Measurements from ENCODE around the gene TIGD2. TPM values are rescaled to one million over a fixed set of nuclear protein-coding genes. Genes with fewer than 3 reads are reported as not detected.

Gene TIGD2
- total RNA-seq = 13.4 TPM

DNA sequence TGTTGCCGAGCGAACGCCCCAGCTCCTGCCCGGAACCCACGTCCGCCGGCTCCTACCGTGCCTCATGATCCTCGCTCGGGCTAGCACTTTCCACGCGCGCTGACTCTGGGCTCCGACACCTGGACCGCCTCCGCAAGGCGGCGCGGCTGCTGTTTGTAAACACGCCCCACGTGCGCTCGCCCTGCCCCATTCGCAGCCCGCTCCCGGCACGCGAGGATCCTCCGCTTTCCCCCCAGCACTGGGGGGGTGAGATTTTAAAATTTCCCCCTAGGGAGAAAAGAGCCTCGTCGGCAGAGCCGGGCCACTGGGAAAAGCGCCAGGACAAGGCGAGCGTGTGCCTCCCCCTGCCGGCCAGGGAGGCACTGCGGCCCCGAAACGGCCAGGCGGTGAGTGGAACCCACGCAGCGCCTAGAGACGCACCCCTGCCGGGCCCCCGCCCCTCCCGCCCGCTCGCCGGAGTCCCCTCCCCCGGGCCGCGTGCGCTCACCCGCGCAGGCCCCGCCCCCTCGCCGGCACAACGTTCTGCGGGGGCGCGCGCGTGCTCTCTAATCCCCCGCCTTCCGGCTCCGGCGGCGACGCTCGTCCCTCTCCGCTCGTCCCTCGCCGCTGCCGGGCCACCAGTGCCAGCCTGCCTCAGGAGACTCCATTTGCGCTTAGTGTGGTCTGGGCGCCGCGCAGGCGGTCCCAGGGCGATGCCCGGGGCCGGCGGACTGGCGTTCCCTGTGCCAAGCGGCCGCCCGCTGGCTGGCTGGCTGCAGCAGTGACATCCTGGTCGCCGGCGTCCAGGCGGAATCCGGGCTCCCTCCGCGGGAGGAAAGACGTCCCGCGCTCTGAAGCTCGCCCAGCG lies at the start of gene TIGD2:
TSS of gene TIGD2 (plus strand) at position 548 of the 847 bp plus-strand sequence. CDS start 1,442 bp downstream, outside the sequence.
- peak; percentile 89 for DNase-seq (ENCODE audit: low spot score)

DNA sequence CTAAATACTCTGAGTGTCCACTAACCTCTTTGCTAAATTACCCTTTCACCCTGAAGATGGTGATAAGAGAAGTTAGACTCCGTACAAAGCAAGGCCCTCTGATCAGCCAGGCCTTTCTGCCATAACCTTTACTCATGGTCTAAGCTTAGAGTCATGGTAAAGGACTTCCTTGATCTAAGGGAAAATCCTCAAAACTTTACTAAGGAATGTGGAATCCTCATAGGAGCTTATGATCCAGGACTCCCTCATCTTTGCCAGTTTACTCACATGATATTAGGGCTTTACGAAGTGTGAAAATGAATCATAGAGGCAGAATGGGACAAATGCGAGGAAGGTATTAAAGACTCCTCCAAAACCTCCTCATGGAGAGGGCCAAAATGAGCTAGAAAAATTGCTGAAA lies 46.5 kb upstream of the TIGD2 start:
- DNase-seq (ENCODE audit: low spot score) = no peak

DNA sequence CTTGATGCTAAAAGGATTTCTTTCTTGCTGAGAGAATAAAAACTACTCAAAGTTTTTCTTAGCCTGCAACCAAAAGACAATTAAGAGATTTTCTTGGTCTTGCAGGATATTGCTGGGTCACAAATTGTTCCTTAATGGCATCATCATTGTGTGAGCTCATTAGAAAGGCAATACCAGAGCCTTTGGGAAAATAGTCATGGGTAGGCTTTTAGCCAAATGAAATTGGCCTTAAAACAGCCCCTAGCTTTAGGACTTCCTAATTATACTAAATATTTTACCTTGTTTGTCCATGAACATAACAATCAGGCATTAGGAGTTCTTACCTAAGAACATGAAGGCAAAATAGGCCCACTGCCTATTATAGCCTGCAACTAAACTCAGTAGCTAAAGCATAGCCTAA lies 43.9 kb upstream of the TIGD2 start:
- no peak for DNase-seq (ENCODE audit: low spot score)

DNA sequence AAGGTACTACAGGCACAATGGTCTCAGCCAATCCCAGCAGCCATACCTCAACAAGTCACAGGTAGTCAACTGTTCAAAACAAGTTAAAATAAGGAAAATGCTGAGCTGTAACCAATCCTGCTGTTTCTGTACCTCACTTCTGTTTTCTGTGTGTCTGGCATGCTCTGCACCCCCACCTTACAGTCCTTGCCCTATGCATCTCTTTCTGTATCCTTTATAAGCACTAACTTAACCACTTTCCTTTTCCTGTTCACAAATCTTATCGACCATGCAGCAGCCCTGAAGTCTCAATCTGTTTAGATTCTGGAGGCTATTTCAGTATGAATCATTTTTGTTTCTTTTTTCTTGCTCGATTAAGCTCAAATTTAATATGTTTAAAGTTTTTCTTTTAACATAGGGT lies 41.9 kb upstream of the TIGD2 start:
- DNase-seq (ENCODE audit: low spot score) = no peak

DNA sequence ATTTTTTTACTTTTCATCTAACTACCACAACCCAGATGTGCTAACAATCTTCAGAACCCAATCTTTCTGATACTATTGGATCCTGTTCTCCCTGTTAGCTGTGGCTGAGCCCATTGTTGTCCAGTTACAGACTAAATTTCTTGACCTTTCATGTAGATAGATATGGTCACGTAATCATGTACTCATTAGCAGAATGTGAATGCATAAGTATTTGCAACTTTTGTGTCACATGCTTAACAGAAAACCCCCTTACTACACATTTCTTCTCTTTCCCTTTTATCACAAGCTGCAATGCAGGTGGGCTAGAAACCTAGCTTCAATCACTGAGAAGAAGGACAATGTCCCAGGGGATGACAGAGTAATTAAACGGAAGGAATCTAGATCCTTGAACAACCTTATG lies 41.3 kb upstream of the TIGD2 start:
- no peak for DNase-seq (ENCODE audit: low spot score)

DNA sequence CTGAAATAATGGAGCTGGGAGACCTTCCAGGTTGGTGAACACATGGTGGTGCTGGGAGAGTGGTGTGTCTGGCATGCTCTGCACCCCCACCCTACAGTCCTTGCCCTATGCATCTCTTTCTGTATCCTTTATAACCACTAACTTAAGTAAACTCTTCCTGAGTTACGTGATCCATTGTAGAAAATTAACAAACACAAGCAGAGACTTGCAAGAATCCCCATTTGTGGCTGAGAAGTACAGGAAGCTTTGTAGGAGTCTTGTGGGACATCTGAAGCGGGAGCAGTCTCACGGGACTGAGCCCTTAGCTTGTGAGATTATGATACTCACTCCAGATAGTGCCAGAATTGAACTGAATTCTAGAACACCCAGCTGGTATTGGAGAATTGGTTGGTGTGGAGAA lies 40.0 kb upstream of the TIGD2 start:
- DNase-seq (ENCODE audit: low spot score) = no peak

DNA sequence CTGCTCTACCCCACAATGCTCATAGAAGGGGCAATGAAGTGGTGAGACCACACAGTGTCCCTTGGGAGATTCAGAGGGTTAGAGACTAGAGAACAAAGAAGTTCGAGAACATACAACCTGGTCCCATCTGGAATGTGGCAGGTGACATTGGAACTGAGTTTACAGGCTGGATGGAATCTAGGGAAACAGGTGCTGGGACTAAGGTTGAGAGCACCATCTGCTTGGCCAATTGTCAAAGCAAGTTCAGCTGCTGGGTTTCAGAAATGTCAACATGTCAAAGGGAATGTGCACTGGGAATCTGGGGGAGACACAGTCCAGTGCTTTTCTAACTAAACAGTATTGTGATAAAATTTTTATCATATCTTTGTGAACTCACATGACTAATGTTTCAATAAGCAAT lies 38.4 kb upstream of the TIGD2 start:
- no peak for DNase-seq (ENCODE audit: low spot score)

DNA sequence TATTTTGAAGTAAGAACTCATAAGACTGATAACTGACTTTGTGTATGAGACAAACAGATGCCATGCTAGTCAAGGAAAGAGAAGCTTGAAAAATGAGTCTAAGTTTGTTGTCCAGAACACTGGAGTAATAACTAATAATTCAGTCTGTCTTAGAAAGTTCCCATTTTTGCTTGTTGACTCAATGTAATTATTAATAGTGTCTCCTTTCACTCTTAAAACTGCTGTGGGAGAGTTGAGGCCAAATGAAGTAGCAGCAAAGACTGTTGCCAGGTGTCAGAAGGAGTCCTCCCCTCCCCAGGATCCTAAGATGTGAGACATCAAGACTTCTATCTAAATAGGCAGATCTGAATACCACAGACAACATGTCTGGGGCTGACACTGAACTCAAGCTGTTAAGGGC lies 33.6 kb upstream of the TIGD2 start:
- no peak for DNase-seq (ENCODE audit: low spot score)

DNA sequence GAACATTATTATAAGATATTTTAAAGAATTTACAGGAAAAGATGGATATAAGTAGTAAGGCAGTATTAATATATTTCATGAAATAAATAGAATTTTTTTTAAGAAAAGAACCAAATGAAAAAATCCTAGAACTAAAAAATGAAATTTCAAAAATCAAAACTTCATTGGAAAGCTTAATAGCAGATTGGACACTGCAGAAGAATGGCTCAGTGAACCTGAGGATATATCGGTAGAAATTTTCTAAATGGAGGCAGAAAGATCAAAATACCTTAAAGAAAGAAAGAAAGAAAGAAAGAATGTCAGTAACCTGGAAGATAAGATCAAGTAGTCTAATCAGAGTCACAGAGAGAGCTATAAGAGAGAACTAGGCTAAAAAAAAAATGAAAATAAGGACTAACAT lies 33.0 kb upstream of the TIGD2 start:
- no peak for DNase-seq (ENCODE audit: low spot score)

DNA sequence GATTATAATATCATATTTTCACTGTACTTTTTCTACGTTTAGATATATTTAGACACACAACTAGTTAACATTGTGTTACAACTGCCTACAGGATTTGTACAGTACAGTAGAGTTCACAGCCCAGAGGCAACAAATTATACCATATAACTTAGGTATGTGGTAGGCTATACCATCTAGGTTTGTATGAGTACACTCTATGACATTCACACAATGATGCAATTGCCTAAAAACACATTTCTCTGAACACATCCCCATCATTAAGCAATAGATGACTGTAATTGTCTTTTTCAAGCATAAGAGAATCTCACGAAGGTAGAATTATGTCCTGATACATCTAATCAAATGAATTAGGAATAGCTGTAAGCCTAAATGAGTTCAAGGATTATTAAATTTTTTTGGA lies 12.3 kb upstream of the TIGD2 start:
- DNase-seq (ENCODE audit: low spot score) = no peak

DNA sequence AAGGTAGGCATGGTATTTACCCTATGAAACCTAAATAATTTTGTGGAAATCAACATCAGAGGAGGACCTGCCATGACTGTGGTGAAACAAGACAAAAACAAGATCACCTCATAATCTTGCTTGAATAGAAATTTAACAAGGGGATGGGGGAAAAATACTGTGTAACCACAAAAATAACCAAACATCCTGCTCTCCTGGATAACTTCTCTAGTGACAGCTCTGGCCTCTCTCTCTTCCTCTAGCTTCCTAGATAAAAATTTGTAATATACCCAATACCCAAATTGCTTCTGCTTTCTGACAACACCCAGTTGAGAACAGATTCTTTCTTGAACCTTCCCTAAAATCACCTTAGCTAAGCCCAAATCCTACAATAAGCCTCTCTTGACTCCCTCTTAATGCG lies 11.9 kb upstream of the TIGD2 start:
- DNase-seq (ENCODE audit: low spot score) = no peak

DNA sequence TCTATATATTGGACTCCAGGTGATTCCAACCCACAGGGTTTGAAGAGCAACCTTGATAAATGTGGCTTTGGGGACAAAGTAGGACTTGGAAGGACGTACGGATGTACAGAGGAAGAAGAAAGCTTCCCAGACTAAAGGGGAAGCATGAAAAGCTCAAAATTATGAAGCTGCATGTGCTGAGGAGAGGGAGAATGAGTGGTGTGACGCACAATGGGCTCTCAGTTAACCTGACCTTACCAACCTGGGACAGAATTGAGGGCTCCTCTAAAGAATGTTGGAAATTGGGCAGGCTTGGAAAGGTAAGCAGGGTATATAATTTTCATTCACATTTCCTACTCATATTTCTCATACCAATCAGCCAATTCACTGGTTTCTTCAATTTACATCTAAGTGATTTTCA lies 10.5 kb upstream of the TIGD2 start:
- DNase-seq (ENCODE audit: low spot score) = no peak

DNA sequence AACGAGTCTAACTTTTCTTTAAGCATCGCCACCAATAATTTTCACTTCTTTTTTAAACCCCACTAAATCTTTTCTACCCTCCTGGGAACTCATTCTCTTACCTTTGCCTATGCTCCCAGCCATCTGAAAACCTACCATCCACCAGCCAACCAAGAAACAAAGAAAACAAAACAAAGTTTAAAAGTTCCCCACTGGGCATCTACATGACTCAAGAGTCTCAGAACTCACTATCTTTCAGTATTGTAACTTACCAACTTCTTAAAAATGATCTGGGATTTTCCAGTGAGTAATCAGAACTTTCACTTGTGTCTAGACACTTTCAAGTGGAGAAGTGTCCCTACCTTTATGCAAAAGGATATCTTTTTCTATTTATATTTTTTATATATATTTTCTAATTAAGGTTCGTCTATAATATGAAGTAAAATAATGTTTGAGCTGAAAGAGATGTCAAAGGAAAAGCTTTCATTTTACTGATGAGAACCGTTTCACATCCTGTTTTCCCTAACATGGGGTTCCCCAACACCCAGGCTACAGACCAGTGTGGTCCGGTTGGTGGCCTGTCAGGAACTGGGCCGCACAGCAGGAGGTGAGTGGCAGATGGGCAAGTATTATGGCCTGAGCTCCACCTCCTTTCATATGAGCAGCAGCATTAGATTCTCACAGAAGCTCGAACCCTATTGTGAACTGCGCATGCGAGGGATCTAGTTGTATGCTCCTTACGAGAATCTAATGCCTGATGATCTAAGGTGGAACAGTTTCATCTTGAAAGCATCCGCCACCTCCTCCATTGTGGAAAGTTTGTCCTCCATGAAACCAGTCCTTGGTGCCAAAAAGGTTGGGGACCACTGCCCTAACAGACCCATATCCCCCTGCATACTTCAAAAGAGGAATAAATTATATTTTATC lies 9.8 kb upstream of the TIGD2 start:
- no peak for DNase-seq (ENCODE audit: low spot score)

DNA sequence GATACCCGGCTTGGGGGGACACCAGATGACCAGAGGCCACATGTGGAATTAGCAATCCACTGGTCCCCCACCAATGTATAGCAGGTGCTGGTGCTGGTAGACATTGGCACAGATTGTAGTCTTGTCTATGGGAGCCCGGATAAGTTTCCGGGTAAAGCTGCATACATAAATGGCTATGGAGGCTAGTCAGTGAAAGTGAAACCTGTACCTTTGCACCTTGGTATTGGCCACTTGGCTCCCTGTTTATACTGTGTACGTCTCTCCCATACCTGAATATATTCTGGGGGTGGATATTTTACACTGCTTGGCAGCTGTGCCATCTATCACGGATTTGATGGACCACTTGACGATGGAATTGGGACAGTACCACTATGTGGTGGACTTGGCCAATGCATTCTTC lies 5.6 kb upstream of the TIGD2 start:
- no peak for DNase-seq (ENCODE audit: low spot score)

DNA sequence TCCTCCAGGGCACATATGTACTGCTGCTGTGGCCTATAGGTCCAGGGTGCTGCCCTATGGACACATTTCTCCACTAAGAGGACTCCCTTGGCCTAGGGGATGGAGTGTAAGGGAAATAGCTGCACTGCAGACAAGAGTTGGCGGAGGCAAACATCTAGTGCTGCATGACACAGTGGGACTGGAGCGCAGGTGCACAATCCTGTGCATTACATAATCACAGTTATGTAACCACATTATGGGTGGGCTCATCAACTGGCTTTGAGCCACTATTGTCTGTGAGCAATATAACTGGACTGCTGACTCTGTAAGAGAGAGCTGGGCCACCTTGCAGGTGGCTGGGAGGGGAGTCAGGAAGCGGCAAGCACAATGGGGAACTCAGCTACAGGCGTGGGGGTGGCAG lies 3.2 kb upstream of the TIGD2 start:
- DNase-seq (ENCODE audit: low spot score) = no peak

DNA sequence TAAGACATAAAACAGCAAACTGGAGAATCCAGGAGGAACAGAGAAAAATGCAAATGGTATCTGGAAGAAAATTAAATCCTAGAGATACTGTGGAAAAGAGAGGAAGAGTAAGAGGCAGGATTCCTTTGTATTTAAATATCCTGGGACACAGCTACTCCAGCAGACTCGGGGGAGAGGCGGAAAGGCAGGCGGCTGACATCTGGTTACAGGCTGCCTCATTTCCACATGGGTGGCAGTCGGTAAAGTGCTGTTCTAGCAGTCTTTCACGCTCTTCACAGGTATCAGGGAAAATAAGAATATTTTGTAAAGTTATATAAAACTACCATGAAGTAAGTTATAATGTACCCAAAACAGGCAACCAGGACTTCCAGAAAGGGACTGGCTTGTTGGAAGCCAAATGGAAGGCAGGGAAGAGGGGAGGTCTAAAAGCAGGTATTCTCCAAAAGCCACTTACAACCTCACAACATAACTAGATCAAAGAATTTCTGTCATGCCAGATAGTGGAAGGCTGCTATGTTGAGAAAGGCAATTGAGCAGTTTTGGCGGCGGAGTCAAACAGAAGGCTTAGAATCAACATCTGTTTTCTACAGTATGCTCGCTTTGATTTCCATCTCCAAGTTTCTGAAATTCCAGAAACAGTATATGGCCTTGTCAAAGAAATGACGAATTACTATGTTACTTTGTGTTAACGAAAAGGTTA lies 1.3 kb upstream of the TIGD2 start:
- DNase-seq (ENCODE audit: low spot score) = no peak

DNA sequence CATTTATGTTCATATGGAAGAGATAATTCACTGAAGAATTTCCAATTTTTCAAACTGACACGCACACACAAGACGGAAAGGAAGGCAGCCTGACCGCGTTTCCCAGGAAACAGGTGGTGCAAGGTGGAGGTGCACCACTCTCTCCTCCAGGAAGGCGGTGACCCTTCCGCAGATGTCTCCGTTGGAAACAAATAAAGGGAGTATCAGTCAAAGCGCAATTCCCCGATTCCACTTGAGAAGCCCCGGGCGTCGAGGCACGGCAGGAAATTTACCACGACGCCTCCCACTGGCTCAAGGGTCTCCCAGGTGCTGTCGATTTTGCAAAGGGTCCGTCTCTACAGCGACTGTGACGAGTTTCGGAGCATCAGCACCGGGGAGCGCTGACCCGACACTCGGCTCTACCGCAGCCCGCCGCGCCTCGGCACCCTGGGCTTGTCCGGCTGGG lies 770 bp upstream of the TIGD2 start:
- DNase-seq (ENCODE audit: low spot score) = no peak

DNA sequence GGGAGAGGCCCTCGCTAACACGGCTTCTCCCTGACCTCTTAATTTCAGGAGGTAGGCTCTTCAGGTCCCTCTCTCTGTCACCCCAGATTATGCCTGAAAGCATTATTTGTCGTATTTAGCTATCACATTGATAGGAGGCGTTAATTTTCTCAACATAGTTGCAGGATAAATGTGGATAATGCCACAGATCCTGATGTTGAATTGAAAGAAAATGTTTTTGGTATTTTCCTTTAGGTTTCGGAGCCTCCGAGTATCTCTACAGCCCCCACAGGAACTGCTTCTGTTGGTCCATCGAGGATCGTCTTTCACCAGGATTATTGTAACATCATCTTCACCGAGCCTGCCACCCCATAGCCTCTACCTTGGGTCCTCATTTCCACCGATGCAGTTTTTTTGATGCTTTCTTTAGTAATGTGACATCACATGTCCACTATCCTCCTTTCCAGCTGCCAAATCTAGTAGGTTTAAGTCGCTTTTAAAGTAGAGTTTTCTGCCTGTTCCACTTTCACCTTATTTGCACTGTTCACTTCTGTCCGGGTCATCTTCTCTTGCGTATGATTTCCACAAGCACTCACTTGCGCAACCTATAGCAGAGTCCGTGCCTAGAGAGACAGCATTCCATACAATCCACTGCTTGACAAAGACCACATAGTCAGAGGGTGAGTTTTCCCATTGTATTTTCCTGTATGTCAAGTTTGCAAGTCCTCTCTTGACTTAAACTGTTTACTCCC lies 665 bp downstream of the TIGD2 start:
- DNase-seq (ENCODE audit: low spot score) = peak; percentile 53

DNA sequence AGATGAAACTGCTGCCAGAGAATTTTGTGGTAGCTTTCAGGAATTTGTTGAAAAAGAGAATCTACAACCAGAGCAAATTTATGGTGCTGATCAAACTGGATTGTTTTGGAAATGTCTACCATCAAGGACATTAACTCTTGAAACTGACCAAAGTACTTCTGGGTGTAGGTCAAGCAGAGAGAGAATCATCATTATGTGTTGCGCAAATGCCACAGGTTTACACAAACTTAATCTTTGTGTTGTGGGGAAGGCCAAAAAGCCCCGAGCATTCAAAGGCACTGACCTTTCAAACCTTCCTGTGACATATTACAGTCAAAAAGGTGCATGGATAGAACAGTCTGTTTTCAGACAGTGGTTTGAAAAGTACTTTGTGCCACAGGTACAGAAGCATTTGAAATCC lies 2.1 kb downstream of the TIGD2 start:
- DNase-seq (ENCODE audit: low spot score) = no peak

DNA sequence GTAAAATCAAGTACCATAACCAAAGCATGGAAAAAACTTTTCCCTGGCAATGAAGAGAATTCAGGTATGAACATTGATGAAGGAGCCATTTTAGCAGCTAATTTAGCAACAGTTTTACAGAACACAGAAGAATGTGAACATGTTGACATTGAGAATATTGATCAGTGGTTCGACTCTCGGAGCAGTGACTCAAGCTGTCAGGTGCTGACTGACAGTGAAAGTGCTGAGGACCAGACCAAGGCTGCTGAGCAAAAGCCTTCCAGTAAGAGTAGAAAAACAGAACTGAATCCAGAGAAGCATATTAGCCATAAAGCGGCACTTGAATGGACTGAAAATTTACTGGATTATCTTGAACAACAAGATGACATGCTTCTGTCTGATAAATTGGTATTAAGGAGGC lies 2.8 kb downstream of the TIGD2 start:
- DNase-seq (ENCODE audit: low spot score) = no peak

DNA sequence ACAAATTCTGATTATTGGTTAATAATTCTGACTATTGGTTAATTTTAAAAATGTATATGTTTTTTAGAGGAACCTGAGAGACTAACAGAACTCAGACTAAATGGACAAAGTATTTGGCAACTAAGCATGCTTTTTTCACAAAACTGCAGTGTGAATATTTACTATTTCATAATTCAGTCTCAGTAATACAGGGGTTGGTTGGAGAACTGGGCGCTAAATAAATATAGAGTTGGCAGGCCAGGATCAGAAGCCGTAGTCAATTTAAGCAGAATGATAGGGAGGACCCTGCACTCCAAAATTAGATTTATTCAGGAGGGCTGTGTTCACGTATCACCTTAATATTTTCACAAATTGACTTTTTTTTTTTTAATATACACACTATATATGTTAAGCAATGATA lies 5.8 kb downstream of the TIGD2 start:
- no peak for DNase-seq (ENCODE audit: low spot score)

DNA sequence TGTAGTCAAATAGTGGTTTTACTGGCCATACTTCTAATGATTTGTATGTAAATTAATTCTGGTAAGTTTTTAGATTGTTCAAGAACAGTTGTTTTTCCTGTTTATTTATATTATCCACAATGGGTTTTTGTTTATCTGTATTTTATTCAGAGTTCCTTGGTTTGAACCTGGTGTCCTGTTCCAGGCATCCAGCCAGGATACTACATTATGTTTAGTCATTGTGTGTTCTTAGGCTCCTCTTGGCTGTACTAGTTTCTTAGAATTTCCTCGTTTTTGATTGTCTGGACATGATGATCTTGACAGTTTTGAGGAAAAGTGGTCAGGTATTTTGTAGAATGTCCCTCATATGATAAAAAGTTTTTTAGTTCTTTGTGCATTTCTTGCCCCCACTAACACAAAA lies 7.8 kb downstream of the TIGD2 start:
- no peak for DNase-seq (ENCODE audit: low spot score)

All from ureter (tissue), 1 donor.